GM12878 (cell line): ENCODE results near the gene ESYT2. TPM values are rescaled to one million over a fixed set of nuclear protein-coding genes. Genes with fewer than 3 reads are reported as not detected.

ENCODE experiments used
- ATF7 ChIP-seq: fragments of 450-650 bp; IDR thresholded peaks from 2 replicates; pipeline ENCODE4 v1.6.1; 2016; ENCODE audit warnings: low read depth, mild to moderate bottlenecking
- BCLAF1 ChIP-seq: fragments of 450-650 bp; IDR thresholded peaks from 2 replicates; pipeline ENCODE4 v1.6.1; 2017; ENCODE audit warnings: antibody characterized with exemption, mild to moderate bottlenecking, moderate library complexity
- BHLHE40 ChIP-seq, 2 experiments: fragments of 450-650 bp in 1 of 2; IDR thresholded peaks; 2 replicates each; pipeline ENCODE4 v1.6.1; 2011 to 2017; ENCODE audit warnings: low read depth in 2 of 2, borderline replicate concordance in 1 of 2, improper control_type of control experiment in 1 of 2, low read length in 1 of 2, mild to moderate bottlenecking in 1 of 2
- E2F8 ChIP-seq: fragments of 450-650 bp; IDR thresholded peaks from 2 replicates; pipeline ENCODE4 v1.6.1; 2018; ENCODE audit warnings: mild to moderate bottlenecking, low read depth, moderate library complexity; ENCODE audit not compliant: partially characterized antibody
- EED ChIP-seq: sonication (generic); IDR thresholded peaks from 2 replicates; pipeline ENCODE4 v1.6.1; 2016; ENCODE audit warnings: antibody characterized with exemption, low read depth
- GATAD2B ChIP-seq: fragments of 450-650 bp; conservative IDR thresholded peaks from 2 replicates; pipeline ENCODE4 v1.6.1; 2017; ENCODE audit warnings: low read depth, mild to moderate bottlenecking, moderate library complexity
- HCFC1 ChIP-seq: fragments of 150-350 bp; IDR thresholded peaks from 2 replicates; pipeline ENCODE4 v1.6.1; 2014; ENCODE audit warnings: low read length
- MEF2A ChIP-seq: IDR thresholded peaks from 2 replicates; pipeline ENCODE4 v1.6.1; 2011; ENCODE audit warnings: low read depth, mild to moderate bottlenecking, low read length, moderate library complexity; ENCODE audit not compliant: insufficient read depth
- MEF2B ChIP-seq: fragments of 450-650 bp; IDR thresholded peaks from 2 replicates; pipeline ENCODE4 v1.6.1; 2018; ENCODE audit warnings: mild to moderate bottlenecking, moderate library complexity; ENCODE audit not compliant: partially characterized antibody, poor library complexity, severe bottlenecking
- PML ChIP-seq: IDR thresholded peaks from 2 replicates; pipeline ENCODE4 v1.6.1; 2012; ENCODE audit warnings: low read length, inconsistent platforms
- POLR2AphosphoS5 ChIP-seq: IDR thresholded peaks from 2 replicates; pipeline ENCODE4 v1.6.1; 2011; ENCODE audit warnings: mild to moderate bottlenecking, low read length, inconsistent platforms
- SP1 ChIP-seq: IDR thresholded peaks from one replicate; pipeline ENCODE4 v1.6.1; 2011; ENCODE audit warnings: low read depth, low read length
- SREBF1 ChIP-seq: IDR thresholded peaks from 2 replicates; pipeline ENCODE4 v1.6.1; 2012; ENCODE audit warnings: mild to moderate bottlenecking, low read length
- SUZ12 ChIP-seq: fragments of 200-600 bp; sonication (generic); IDR thresholded peaks from one replicate; pipeline ENCODE4 v1.6.1; 2018; ENCODE audit warnings: antibody characterized with exemption, mild to moderate bottlenecking; ENCODE audit not compliant: unreplicated experiment
- USF1 ChIP-seq: IDR thresholded peaks from 2 replicates; pipeline ENCODE4 v1.6.1; 2011; ENCODE audit warnings: borderline replicate concordance, low read depth, mild to moderate bottlenecking, moderate library complexity, mixed read lengths, low read length; ENCODE audit not compliant: insufficient read depth; ENCODE audit errors: extremely low read length
- WRNIP1 ChIP-seq: IDR thresholded peaks from 2 replicates; pipeline ENCODE4 v1.6.1; 2011; ENCODE audit warnings: low read depth, low read length, improper control_type of control experiment, borderline replicate concordance
- ZNF207 ChIP-seq: fragments of 450-650 bp; IDR thresholded peaks from 2 replicates; pipeline ENCODE4 v1.6.1; 2014; ENCODE audit warnings: antibody characterized with exemption, mild to moderate bottlenecking, borderline replicate concordance
- ZNF622 ChIP-seq: fragments of 450-650 bp; IDR thresholded peaks from 2 replicates; pipeline ENCODE4 v1.6.1; 2017; ENCODE audit warnings: mild to moderate bottlenecking, inconsistent platforms
- polyA plus RNA-seq, 11 experiments: library from polyadenylated mRNA; depleted of rRNA in 4 of 11; unstranded in 6 of 11; stranded (reverse) in 5 of 11; fragments of >200 nt; fragmentation: Nextera tagmentation in 4 of 11; fragmentation: Illumina TruSeq in 1 of 11; extraction: Ambion mirVana in 4 of 11; extraction: Trizol in 1 of 11; gene quantifications; 1 replicate in 1 of 11; 2 replicates in 10 of 11; pipeline versions ENCODE4 v1.2.1 to v1.2.3, GENCODE V29; 2011 to 2016; ENCODE audit warnings: inconsistent platforms in 2 of 11, missing spikeins in 2 of 11, low read depth in 1 of 11
- total RNA-seq, 4 experiments: library from RNA; depleted of rRNA in 3 of 4; stranded (reverse); fragments of >200 nt in 3 of 4; fragmentation: Illumina TruSeq in 1 of 4; extraction: Trizol in 1 of 4; gene quantifications; 2 replicates each; pipeline versions ENCODE4 v1.2.1 to v1.2.3, GENCODE V29; 2013 to 2021

The ESYT2 gene
- total and polyA plus RNA-seq, 10 of the 15 experiments (the other 5 are each of a cell fraction or from before 2014, with no cell fraction given): 1.9 to 44.6 (median 21.4) TPM

- TF ChIP-seq MEF2A (0 out of 2 replicates have a peak, but pooled peaks have one; percentile 41), USF1 (no peak), E2F8 (no peak), ATF7 (no peak), ZNF622 (no peak), HCFC1 (peak; percentile 31), SUZ12 (no peak), SP1 (peak; percentile 6), SREBF1 (no peak), BHLHE40 (IDR thresholded peaks at IDR 0.05; ENCODE audit: borderline replicate concordance in 1 of 2, low read depth in 2 of 2, low read length in 1 of 2) (peak; percentile 88 to 98), BCLAF1 (no peak), WRNIP1 (no peak), GATAD2B (peak; percentile 68; the same call in 1 of the 2 replicates), MEF2B (no peak), ZNF207 (no peak), POLR2AphosphoS5 (peak; percentile 71; the same call in 1 of the 2 replicates), EED (no peak; the same call in 1 of the 2 replicates), PML (peak; percentile 35; the same call in 1 of the 2 replicates)
Observed at GRCh38 chr7:158704524-158705233, 124.6 kb downstream of the ESYT2 start, which contains the start of gene NCAPG2 (continued).
